Esophagus squamous epithelium (tissue), 5 donors: ENCODE data around the gene DDX53. TPM values are rescaled to one million over a fixed set of nuclear protein-coding genes. Genes with fewer than 3 reads are reported as not detected.

Source experiments
- DNase-seq: peaks from one replicate; lab custom pipeline; 2025; lab: John Stamatoyannopoulos, UW
- H3K27ac ChIP-seq, 4 donors: fragments of 200-600 bp; sonication (generic); one replicate each; pipeline ENCODE4 v1.5.1; 2016 to 2019; ENCODE audit warnings: mild to moderate bottlenecking in 1 of 4
- H3K27me3 ChIP-seq, 4 donors: fragments of 200-600 bp; sonication (generic); 1 replicate in 3 of 4; 2 replicates in 1 of 4; pipeline versions ENCODE4 v1.5.1 to v1.6.0; 2017 to 2021; ENCODE audit warnings: antibody characterized with exemption in 1 of 4
- H3K36me3 ChIP-seq, 3 donors: fragments of 200-600 bp; sonication (generic); one replicate each; pipeline ENCODE4 v1.5.1; 2016 to 2019
- H3K4me1 ChIP-seq, 3 donors: fragments of 200-600 bp; sonication (generic); one replicate each; pipeline ENCODE4 v1.5.1; 2017 to 2019
- H3K4me3 ChIP-seq, 4 donors: fragments of 200-600 bp; sonication (generic); 1 replicate in 3 of 4; 2 replicates in 1 of 4; pipeline ENCODE4 v1.5.1; 2016 to 2019; ENCODE audit warnings: mild to moderate bottlenecking in 2 of 4, moderate library complexity in 1 of 4
- H3K9me3 ChIP-seq, 3 donors: fragments of 200-600 bp; sonication (generic); one replicate each; pipeline ENCODE4 v1.5.1; 2016 to 2019
- CTCF ChIP-seq, 6 experiments: fragments of 450-650 bp in 4 of 6; fragments of 200-600 bp in 2 of 6; sonication (generic) in 2 of 6; IDR thresholded peaks; one replicate each; pipeline ENCODE4 v1.5.1; 2016 to 2019; ENCODE audit warnings: antibody characterized with exemption in 6 of 6, mild to moderate bottlenecking in 4 of 6, moderate library complexity in 4 of 6
- POLR2A ChIP-seq, 4 donors: fragments of 450-650 bp; IDR thresholded peaks; one replicate each; pipeline ENCODE4 v1.6.1; 2017; ENCODE audit warnings: antibody characterized with exemption in 4 of 4, mild to moderate bottlenecking in 4 of 4, moderate library complexity in 3 of 4
- WGBS, 2 donors: methylation state at CpG; one replicate each; pipeline ENCODE4 v1.1.5; 2018; 5-methylcytosine and 5-hydroxymethylcytosine counted together
- intact Hi-C: fragments of 100-400 bp; cut with DNase I; formaldehyde crosslinking; loops from one replicate; pipeline ENCODE4 v1.15.0; 2022
- total RNA-seq, 4 donors: library from RNA; depleted of rRNA; stranded (reverse); fragments of >200 nt; gene quantifications; one replicate each; pipeline ENCODE4 v1.1.0, GENCODE V29; 2016
- donor health status: DM: yes; HTN: yes; CAD: no.

DDX53 gene
- not detected for total RNA-seq

- Histone ChIP-seq H3K27ac (no peak within 1 kb of the TSS), H3K4me3 (no peak within 1 kb of the TSS), H3K36me3 (no peaks in the 10 kb centered on the region), H3K9me3 (no peaks in the 10 kb centered on the region), H3K27me3 (no peaks in the 10 kb centered on the region), H3K4me1 (no peaks in the 10 kb centered on the region)
- TF ChIP-seq CTCF (IDR thresholded peaks at IDR 0.05) (no peak), POLR2A (IDR thresholded peaks at IDR 0.05) (no peak)
- no peak for DNase-seq
- intact Hi-C loops: no loop called here
- WGBS, 2 donors: 91 to 97% methylated on average over 10 to 12 of the region's 23 CpGs
Measured at GRCh38 chrX:22999696-23000223, at the start of gene DDX53. Gene DDX53 (plus strand): TSS chrX:22999960. CDS start chrX:23000058, 98 bp downstream.

- no peaks in the 10 kb centered on the region for H3K4me1 ChIP-seq
- TF ChIP-seq POLR2A (IDR thresholded peaks at IDR 0.05) (no peak), CTCF (IDR thresholded peaks at IDR 0.05) (no peak)
- H3K9me3 ChIP-seq: no peaks in the 10 kb centered on the region
- no peak for DNase-seq
- intact Hi-C loops: no loop called here
- H3K27ac ChIP-seq: no peak overlapping the region
- H3K27me3 ChIP-seq: no peaks in the 10 kb centered on the region
- no peak overlapping the region for H3K4me3 ChIP-seq
- no peaks in the 10 kb centered on the region for H3K36me3 ChIP-seq
- 63 to 70% methylated on average over 4 to 5 of the region's 5 CpGs for WGBS, 2 donors
Measured at GRCh38 chrX:22950269-22951266, 49.2 kb upstream of the DDX53 start.

GRCh38 chrX:22952010-22952409, 47.8 kb upstream of the DDX53 start:
- no peaks in the 10 kb centered on the region for H3K9me3 ChIP-seq
- no peak for TF ChIP-seq POLR2A (IDR thresholded peaks at IDR 0.05)
- TF ChIP-seq CTCF (IDR thresholded peaks at IDR 0.05): no peak
- no peaks in the 10 kb centered on the region for H3K36me3 ChIP-seq
- WGBS, 2 donors: 50 to 55% methylated on average over 6 of the region's 6 CpGs
- intact Hi-C loops: no loop called here
- DNase-seq: no peak
- no peaks in the 10 kb centered on the region for H3K27me3 ChIP-seq
- no peak overlapping the region for H3K4me3 ChIP-seq
- H3K4me1 ChIP-seq: no peaks in the 10 kb centered on the region
- H3K27ac ChIP-seq: no peak overlapping the region

GRCh38 chrX:22958250-22958649, 41.5 kb upstream of the DDX53 start:
- TF ChIP-seq CTCF (IDR thresholded peaks at IDR 0.05) (no peak), POLR2A (IDR thresholded peaks at IDR 0.05) (no peak)
- Histone ChIP-seq H3K36me3 (no peaks in the 10 kb centered on the region), H3K27me3 (no peaks in the 10 kb centered on the region), H3K4me1 (no peaks in the 10 kb centered on the region), H3K4me3 (no peak overlapping the region), H3K9me3 (no peaks in the 10 kb centered on the region), H3K27ac (no peak overlapping the region)
- 90 to 96% methylated on average over 2 of the region's 2 CpGs for WGBS, 2 donors
- no peak for DNase-seq
- intact Hi-C loops: no loop called here
